GM23248 (cell line): ENCODE results near the gene PSAP.

ENCODE experiments used
- EZH2 ChIP-seq: fragments of 200-600 bp; sonication (generic); IDR thresholded peaks from 2 replicates; pipeline ENCODE4 v1.6.1; 2018; ENCODE audit warnings: antibody characterized with exemption, mild to moderate bottlenecking; ENCODE audit not compliant: insufficient read depth, poor library complexity, severe bottlenecking
- EZH2phosphoT487 ChIP-seq: fragments of 200-600 bp; sonication (generic); IDR thresholded peaks from 2 replicates; pipeline ENCODE4 v1.6.1; 2018; ENCODE audit warnings: antibody characterized with exemption, moderate library complexity, mild to moderate bottlenecking, low read depth; ENCODE audit not compliant: insufficient read depth

DNA sequence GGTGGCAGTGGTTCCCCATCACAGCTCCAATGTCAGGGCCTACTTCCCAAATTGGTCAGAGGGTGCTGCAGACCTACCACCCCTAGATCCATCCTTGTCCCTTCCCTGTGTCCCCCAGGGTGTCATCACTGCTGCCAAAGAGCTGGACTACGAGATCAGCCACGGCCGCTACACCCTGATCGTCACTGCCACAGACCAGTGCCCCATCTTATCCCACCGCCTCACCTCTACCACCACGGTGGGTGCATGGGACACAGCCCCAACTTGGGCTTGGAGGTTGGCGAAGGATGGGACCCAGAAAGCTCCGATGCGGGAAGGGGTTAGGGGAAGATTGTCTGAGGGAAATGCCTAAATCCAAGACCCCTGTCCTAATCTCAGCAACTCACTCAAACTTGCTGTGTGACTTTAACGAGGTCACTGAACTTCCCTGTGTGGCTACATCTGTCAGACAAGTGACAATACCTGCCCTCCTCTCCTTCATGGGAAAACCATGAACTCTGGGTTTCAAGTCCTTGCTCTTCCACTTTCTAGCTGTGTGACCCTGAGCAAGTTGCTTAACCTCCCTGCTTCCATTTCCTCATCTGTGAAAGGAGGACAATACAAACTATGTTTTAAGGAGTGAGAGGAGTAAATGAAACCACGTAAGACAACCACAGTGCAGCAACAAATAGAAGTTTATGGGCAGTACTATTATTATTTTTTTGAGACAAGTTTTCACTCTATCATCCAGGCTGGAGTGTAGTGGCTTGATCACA, 72.8 kb downstream of the PSAP start:
- TF ChIP-seq EZH2phosphoT487 (no peak), EZH2 (no peak)
